ENCODE data around the gene UBL5.

GRCh38 chr19:9839415-9839814 lies 11.7 kb downstream of the UBL5 start:
- TF ChIP-seq CTCF (IDR thresholded peaks at IDR 0.05; ENCODE audit: low read length) (no peak), EZH2 (IDR thresholded peaks at IDR 0.05; ENCODE audit: borderline replicate concordance, low read length) (no peak)
